ENCODE measurements around the gene MLN.

Gene MLN

GRCh38 chr6:33772902-33773472 is 30.8 kb downstream of the MLN start:
- Histone ChIP-seq H3K27ac (ENCODE audit: low read depth, low read length) (no peak overlapping the region), H3F3A (ENCODE audit: control insufficient read depth, insufficient read depth) (no peaks in the 10 kb centered on the region; the same call in 1 of the 2 replicates)
- TF ChIP-seq EZH2phosphoT487 (IDR thresholded peaks at IDR 0.05; ENCODE audit: borderline replicate concordance, low read length) = no peak
- TF ChIP-seq CTCF (IDR thresholded peaks at IDR 0.05; ENCODE audit: low read depth, low read length, poor library complexity, severe bottlenecking) = no peak

GRCh38 chr6:33772082-33772830 is 31.5 kb downstream of the MLN start:
- Histone ChIP-seq H3K27me3 (ENCODE audit: control insufficient read depth, low read length) (no peaks in the 10 kb centered on the region), H3K9me3 (ENCODE audit: control insufficient read depth, insufficient read depth, low read length) (no peaks in the 10 kb centered on the region), H4K20me1 (ENCODE audit: control insufficient read depth, insufficient read depth, low read depth, low read length) (no peaks in the 10 kb centered on the region), H3K79me2 (ENCODE audit: control insufficient read depth, low read length) (no peaks in the 10 kb centered on the region), H3K36me3 (ENCODE audit: control insufficient read depth, low read length) (peaks cover 46% of the 10 kb centered on the region), H3K4me1 (ENCODE audit: control insufficient read depth, low read length) (peaks cover 7% of the 10 kb centered on the region), H3F3A (ENCODE audit: control insufficient read depth, insufficient read depth) (no peaks in the 10 kb centered on the region; the same call in 1 of the 2 replicates), H3K4me3 (ENCODE audit: low read length) (no peak overlapping the region), H3K4me2 (ENCODE audit: low read length) (no peak overlapping the region), H3K9me2 (replicated peaks; ENCODE audit: control insufficient read depth, low read length) (no peaks in the 10 kb centered on the region), H3K27ac (ENCODE audit: low read depth, low read length) (no peak overlapping the region)
- TF ChIP-seq CTCF (IDR thresholded peaks at IDR 0.05; ENCODE audit: low read depth, low read length, poor library complexity, severe bottlenecking) = no peak
- TF ChIP-seq EZH2phosphoT487 (IDR thresholded peaks at IDR 0.05; ENCODE audit: borderline replicate concordance, low read length) = no peak

More at GRCh38 chr6:33772902-33773472, 30.8 kb downstream of the MLN start:
- no peaks in the 10 kb centered on the region for H4K20me1 ChIP-seq (ENCODE audit: control insufficient read depth, insufficient read depth, low read depth, low read length)
- peaks cover 7% of the 10 kb centered on the region for H3K4me1 ChIP-seq (ENCODE audit: control insufficient read depth, low read length)
- no peaks in the 10 kb centered on the region for H3K79me2 ChIP-seq (ENCODE audit: control insufficient read depth, low read length)
- H3K9me3 ChIP-seq (ENCODE audit: control insufficient read depth, insufficient read depth, low read length) = no peaks in the 10 kb centered on the region
- H3K27me3 ChIP-seq (ENCODE audit: control insufficient read depth, low read length) = no peaks in the 10 kb centered on the region
- peaks cover 53% of the 10 kb centered on the region for H3K36me3 ChIP-seq (ENCODE audit: control insufficient read depth, low read length)
- H3K4me3 ChIP-seq (ENCODE audit: low read length) = no peak overlapping the region
- H3K9me2 ChIP-seq (replicated peaks; ENCODE audit: control insufficient read depth, low read length) = no peaks in the 10 kb centered on the region
- H3K4me2 ChIP-seq (ENCODE audit: low read length) = no peak overlapping the region

- no peaks in the 10 kb centered on the region for H4K20me1 ChIP-seq (ENCODE audit: control insufficient read depth, insufficient read depth, low read depth, low read length)
- no peaks in the 10 kb centered on the region for H3K9me3 ChIP-seq (ENCODE audit: control insufficient read depth, insufficient read depth, low read length)
- peak; percentile 86 for TF ChIP-seq CTCF (IDR thresholded peaks at IDR 0.05; ENCODE audit: low read depth, low read length, poor library complexity, severe bottlenecking)
- no peak for TF ChIP-seq EZH2phosphoT487 (IDR thresholded peaks at IDR 0.05; ENCODE audit: borderline replicate concordance, low read length)
- H3K27me3 ChIP-seq (ENCODE audit: control insufficient read depth, low read length) = no peaks in the 10 kb centered on the region
- H3K36me3 ChIP-seq (ENCODE audit: control insufficient read depth, low read length) = peaks cover 38% of the 10 kb centered on the region
- H3K4me2 ChIP-seq (ENCODE audit: low read length) = no peak overlapping the region
- peaks cover 7% of the 10 kb centered on the region for H3K4me1 ChIP-seq (ENCODE audit: control insufficient read depth, low read length)
- no peaks in the 10 kb centered on the region for H3K79me2 ChIP-seq (ENCODE audit: control insufficient read depth, low read length)
- H3F3A ChIP-seq (ENCODE audit: control insufficient read depth, insufficient read depth) = no peaks in the 10 kb centered on the region; the same call in 1 of the 2 replicates
- no peak overlapping the region for H3K27ac ChIP-seq (ENCODE audit: low read depth, low read length)
- no peak overlapping the region for H3K4me3 ChIP-seq (ENCODE audit: low read length)
- H3K9me2 ChIP-seq (replicated peaks; ENCODE audit: control insufficient read depth, low read length) = no peaks in the 10 kb centered on the region
Observed at GRCh38 chr6:33771146-33772081, 32.4 kb downstream of the MLN start.
